NCI-H774 (cell line): ENCODE results near the gene PAXIP1.
"Not testable (repeated sequence)": the region's sequence is repeated elsewhere in the genome, so short reads cannot be mapped to it uniquely, and the experiment has no call there.

Experiments used
- DNase-seq: peaks from one replicate; lab custom pipeline; 2025; lab: John Stamatoyannopoulos, UW

The PAXIP1 gene, protein sequence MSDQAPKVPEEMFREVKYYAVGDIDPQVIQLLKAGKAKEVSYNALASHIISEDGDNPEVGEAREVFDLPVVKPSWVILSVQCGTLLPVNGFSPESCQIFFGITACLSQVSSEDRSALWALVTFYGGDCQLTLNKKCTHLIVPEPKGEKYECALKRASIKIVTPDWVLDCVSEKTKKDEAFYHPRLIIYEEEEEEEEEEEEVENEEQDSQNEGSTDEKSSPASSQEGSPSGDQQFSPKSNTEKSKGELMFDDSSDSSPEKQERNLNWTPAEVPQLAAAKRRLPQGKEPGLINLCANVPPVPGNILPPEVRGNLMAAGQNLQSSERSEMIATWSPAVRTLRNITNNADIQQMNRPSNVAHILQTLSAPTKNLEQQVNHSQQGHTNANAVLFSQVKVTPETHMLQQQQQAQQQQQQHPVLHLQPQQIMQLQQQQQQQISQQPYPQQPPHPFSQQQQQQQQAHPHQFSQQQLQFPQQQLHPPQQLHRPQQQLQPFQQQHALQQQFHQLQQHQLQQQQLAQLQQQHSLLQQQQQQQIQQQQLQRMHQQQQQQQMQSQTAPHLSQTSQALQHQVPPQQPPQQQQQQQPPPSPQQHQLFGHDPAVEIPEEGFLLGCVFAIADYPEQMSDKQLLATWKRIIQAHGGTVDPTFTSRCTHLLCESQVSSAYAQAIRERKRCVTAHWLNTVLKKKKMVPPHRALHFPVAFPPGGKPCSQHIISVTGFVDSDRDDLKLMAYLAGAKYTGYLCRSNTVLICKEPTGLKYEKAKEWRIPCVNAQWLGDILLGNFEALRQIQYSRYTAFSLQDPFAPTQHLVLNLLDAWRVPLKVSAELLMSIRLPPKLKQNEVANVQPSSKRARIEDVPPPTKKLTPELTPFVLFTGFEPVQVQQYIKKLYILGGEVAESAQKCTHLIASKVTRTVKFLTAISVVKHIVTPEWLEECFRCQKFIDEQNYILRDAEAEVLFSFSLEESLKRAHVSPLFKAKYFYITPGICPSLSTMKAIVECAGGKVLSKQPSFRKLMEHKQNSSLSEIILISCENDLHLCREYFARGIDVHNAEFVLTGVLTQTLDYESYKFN

DNA sequence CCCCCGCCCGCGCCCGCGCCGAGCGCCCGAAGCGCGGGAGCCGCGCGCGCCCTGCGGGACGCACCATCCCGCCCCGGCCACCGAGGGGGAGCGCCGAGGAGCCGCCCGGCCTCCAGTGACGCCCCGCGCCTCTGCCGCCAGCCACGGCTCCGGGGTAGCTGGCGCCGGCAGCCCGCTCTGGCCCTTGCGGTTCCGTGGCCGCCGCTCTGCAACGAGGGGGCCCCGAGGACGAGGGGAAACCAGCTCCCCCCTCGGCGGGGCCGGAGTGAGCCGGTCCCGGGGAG lies at the start of gene PAXIP1:
PAXIP1 (minus strand) TSS at position 33 of the 284 bp plus-strand sequence. CDS start 195 bp downstream, outside the sequence.
- DNase-seq = no peak

DNA sequence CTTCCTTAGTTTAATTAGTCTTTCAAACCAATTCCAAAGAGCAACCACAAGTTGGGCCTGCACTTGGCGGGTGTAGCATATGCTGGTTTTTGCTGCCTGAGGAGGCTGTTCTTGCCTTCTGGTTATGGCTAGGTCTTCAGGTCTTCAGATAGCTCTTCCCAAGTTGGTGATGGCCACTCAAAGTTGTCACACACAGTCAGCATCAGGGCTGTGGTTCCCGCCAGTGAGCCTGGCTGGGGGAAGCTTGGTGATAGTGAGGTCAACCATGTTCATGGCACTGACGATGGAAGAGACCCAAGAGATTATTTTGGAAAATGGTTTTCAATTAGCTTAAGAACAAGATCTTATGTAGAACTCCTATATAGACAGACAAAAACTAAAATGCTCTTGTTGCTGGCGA lies 48.4 kb upstream of the PAXIP1 start:
- no peak for DNase-seq

DNA sequence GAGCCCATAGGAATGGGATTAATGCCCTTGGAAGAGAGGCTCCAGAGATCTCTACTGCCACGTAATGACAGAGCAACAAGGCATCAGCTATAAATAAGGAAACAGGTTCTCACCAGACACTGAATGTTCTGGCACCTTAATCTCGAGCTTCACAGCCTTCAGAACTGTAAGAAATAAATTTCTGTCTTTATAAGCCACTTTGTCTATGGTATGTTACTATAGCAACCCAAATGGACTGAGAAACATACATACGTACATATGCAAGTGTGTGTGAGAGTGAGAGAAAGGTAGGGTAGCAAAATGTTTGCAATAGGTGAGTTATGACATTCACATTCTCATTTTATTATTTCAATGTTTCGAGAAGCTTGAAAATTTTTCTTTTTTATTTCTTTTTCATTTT lies 45.1 kb upstream of the PAXIP1 start:
- no peak for DNase-seq

DNA sequence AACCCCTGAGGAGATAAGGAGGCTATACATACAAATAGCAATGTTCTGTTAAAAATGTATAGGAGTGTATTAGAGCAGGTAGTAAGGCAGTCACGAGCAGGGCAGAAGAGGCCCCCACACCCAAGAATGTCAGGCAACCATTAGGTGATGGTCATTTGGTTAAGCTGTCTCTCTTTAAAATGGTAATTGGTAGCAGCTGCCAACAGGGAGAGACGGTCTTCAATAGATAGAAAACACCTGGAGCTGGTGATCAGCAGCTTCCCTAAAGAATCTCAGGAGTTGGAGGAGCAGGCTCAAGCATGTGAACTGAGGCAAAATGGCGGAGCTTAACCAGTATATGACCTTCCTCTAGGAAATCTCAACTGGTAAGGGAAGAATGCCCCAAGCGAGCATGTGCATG lies 40.8 kb upstream of the PAXIP1 start:
- DNase-seq = no peak

DNA sequence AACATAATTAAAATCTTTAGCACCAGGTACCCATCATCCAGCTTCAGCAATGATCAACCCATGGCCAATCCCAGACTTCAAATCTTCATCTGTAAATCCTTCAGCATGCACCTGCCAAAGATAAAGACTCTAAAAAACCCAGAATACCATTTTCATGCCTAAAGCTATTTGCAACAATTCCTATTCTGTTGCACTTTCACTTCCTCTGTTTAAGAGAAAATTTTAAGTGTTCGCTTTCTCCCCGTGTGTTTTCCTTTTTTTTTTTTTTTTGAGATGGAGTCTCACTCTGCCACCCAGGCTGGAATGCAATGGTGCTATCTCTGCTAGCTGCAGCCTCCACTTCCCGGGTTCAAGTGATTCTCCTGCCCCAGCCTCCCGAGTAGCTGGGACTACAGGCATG lies 35.4 kb upstream of the PAXIP1 start:
- DNase-seq = no peak

DNA sequence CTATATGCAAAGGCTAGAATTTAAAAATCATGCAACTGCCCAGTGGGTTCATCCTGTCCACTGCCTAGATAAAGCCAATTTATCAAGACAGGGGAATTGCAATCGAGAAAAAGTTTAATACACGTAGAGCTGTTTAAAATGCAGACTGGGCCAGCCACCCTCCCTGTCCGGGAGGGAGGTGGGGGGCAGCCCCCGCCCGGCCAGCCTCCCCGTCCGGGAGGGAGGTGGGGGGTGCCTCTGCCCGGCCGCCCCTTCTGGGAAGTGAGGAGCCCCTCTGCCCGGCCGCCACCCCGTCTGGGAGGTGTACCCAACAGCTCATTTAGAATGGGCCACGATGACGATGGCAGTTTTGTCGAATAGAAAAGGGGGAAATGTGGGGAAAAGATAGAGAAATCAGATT lies 31.6 kb upstream of the PAXIP1 start:
- not testable (repeated sequence) for DNase-seq

DNA sequence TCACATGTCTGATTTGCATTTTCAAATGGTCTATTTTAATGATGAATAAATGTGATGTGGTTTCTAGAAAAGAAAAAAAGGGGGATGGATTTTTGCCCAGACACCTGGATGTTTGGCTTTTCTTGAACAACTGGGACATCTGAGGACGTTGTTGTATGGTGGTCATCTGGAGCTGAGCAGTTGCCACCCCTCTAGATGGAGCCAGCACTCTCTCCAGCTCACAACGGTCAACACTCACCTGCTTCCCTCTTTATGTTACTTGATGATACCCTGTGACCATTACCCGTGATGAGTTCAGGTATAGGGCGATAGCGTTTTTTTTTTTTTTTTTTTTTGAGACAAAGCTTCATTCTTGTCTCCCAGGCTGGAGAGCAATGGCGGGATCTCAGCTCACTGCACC lies 30.1 kb upstream of the PAXIP1 start:
- DNase-seq = no peak

DNA sequence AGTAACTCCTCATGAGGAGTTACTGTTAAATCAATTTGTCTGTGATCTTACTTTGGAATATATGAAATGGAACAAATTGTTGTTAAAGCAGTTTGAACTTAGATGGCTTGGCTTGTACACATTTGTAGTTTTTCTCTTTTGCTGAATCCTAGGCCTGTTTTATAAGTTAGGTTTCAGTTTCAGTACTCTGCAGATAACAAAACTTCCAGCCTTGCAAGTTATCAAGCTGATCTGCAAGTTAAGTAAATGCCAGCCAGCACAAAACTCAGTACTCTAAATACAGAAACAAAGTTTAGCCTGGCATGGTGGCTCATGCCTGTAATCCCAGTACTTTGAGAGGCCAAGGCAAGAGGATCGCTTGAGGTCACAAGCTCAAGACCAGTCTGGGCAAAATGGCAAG lies 25.0 kb upstream of the PAXIP1 start:
- no peak for DNase-seq

DNA sequence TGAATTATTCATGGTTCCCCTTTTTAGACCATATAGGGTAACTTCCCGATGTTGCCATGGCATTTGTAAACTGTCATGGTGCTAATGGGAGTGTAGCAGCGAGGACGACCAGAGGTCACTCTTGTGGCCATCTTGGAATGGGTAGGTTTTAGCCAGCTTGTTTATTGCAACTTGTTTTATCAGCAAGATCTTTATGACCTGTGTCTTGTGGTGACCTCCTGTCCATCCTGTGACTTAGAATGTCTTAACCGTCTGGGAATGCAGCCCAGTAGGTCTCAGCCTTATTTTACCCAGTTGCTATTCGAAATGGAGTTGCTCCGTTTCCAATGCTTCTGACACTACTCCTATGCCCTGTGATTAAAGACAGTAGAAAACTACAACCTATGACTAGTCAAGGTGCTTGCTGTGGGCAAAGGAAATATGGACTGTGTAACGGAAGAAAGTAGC lies 18.8 kb upstream of the PAXIP1 start:
- no peak for DNase-seq

DNA sequence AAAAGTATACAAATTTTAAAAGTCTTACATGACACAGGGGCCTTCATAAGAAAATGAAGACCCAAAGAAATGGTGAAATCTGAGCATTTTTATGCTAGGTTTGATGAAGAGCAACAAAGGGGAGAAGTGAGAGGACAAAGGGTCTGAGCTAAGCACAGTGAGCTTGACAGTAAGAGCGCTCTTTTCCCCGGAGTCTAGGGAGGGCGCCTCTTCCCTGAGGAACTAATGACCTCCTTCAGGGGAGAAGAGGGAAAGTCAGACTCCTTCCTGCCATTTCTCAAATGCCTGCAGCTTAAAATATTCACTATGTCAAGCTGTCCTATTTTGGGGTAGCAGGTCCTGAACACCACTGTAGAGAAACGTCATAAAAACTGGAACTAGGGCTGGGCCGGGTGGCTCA lies 18.1 kb upstream of the PAXIP1 start:
- DNase-seq = no peak

DNA sequence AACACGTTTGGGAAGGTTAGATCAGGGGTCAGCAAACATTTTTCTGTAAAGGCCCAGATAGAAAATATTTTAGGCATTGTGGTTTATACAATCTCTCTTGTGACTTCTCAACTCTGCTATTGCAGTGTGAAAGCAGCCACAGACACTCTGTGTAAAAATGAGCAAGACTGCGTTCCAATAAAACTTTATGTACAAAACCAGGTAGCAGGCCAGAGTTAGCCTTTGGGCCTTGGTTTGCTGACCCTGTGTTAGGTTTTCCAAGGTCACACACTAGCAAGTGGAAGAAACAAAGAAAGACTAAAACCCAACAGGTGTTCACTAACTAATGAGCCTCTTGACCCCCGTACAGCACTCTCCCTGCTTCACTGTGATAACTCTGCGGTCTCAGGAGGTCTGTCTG lies 14.9 kb upstream of the PAXIP1 start:
- peak; percentile 56 for DNase-seq

DNA sequence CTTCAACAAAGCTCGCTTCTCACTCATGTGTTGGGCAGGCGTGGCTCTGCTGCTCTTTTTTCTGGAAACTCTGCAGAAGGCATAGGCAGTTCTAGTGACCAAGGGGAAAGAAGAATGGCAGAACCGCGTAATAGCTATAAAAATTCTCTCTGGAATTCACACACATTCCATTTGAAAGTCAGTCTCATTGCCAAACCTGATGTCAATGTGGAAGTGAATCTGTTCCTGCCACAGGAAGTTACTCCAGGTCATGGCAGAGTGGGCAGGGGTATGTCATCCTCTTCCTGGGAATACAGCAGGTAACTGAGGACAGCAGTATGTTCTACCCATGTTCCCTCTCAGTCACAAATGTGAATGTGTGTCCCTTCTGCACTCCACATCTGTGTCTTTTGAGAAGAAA lies 8.2 kb upstream of the PAXIP1 start:
- DNase-seq = no peak

DNA sequence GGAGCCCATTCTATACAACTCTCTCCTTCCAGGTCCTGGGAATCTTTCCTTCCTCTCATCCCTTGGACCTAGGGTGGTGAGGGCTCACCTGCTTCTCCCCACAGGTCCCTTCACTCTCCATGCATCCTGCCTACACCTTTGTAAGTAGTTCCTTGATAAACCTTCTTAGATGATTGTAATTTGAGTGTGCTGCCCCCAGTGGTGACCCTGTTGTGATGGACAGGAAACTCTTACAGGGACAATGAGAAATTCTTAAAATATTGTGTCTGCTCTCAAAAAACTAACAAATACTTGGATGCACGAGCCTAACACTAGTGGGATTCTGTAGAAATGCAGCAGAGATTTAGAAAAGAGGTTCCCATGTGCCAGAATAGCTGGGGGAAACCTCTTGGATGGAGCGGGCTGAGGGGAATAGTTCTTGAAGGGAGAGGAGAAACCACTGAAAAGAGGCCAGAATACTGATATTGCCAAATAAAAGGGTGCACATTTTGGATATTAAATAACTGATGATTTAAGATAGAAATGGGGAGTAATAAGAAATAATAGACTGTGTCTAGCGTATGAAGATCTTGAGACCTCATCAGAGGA lies 6.7 kb upstream of the PAXIP1 start:
- DNase-seq = no peak

DNA sequence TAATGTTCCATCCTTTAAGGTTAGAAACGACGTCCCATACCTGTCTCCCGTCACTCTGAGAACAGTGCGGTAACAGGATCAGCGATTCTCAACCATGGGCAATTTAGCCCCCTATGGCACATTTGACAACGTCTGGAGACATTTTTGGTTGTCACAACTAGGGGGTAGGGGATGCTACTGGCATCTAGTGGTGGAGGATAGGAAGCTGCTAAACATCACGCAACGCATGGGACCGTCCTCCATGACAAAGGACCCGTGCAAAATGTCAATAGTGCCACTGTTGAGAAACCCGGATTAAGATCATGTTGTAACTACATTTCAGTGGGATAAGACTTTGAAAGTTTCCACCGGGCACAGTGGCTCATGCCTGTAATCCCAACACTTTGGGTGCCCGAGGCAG lies 5.0 kb upstream of the PAXIP1 start:
- DNase-seq = no peak

DNA sequence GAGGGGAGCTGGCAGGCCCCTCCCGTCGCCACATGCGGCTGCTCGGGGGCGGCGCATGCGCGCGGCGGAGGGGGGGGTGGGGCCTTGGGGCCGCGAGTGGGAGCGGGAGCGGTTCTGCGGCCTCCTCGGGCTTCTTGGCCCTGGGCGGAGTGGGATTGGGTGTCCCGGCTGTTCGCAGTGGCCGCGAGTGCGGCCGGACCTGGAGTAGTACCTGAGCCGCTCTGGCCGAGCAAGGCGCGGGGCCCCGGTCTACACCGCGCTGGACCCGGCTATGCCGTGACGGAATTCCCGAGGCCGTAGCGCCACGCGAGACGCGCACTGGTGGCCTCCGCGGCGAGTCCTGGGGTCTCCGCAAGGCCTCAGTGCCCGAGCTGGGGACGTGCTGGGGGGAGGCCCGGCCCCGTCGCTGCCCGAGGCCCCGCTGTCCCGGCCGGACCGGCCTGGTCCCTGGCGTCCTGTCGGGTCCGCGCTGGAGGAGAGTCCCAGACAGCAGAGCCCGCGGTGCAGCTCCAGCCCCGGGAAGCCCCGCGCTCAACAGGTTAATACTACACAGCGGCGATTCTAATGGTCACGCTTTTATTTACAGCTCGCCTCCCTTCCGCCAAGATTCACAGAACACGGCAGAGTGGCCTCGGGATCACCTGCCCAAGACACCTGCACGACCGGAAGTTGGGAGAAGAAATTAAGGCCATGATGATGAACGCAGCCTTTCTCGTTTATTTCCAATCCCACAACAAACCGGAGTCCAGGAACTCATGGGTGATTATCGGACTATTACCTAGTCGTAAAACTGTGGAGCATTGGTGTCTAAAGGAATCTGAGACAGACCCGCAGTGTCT lies 671 bp upstream of the PAXIP1 start:
- peak; percentile 73 for DNase-seq

DNA sequence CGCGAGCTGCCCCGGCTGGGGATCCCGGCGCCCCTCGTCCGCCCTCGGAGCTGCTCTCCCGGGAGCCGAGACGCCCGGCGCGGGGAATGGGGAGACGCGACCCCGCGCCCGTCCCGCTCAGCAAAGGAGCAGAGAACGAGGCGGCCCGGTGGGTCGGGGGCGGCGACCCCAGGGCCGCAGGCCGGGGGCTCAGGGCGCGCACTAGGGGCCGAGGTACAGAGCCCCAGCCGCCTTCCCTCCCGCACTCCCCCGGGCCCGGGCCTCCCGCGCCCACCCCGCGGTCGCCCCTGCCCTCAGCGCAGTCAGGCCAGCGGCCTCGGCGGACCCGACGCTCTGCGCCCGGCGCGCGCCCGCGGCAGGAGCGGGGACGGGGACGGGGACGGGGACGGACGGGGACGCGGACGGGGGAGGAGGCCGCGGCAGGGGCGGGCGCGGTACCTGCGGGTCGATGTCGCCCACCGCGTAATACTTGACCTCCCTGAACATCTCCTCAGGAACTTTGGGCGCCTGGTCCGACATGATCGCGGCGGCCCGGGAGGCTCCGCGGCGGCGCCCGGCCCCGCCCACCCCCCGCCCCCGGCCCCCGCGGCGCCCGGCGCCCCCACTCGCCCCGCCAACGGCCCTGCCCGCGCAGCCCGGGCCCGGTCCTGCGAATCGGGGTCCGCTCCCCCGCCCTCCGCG lies 373 bp downstream of the PAXIP1 start:
- peak; percentile 64 for DNase-seq

DNA sequence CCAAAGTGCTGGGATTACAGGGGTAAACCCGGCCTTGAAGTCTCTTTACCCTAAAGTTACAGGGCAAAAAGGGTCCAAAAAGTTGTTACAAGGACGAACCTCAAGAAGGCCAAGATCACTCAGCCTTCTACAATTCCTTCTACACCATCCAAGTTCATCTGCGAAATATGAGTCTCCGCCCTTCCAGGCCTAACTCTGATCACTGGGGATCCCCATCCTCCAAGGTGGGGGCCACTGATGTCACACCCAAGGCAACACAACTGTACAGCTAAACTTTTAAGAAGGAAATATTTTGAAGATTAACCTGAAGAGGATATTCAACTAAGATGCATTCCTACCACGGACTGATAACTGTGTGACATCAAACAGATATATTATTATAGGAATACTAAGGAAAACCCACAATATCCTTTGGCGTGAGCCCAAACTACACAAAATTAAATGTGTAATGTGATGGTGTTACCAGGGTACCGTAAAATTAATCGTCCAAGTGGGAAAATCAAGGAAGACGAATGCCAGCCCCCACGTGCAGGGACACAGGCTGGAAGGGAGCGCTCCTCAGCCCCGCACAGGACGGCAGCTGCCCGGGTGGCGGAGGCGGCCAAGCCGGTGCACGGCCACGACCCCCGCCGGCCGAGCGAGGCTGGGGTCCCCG lies 1.0 kb downstream of the PAXIP1 start:
- DNase-seq = no peak

DNA sequence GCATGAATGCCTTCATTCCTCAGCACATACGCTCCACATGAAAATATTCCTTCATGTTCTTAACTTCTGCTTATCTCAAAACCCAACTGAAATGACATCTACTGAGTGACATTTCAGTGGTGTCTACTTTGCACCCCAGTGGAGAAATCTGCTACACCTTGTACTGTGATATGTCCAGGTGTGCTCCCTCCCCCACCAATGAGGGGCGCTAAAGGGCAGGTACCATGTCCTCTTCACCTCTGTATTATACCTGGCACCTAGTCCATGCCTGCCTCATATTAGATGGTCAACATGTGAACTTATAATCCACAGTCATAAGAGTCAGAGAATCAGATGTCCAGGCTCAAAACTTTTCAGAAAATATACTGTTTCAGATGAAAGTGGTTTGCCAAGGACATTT lies 2.1 kb downstream of the PAXIP1 start:
- DNase-seq = no peak

DNA sequence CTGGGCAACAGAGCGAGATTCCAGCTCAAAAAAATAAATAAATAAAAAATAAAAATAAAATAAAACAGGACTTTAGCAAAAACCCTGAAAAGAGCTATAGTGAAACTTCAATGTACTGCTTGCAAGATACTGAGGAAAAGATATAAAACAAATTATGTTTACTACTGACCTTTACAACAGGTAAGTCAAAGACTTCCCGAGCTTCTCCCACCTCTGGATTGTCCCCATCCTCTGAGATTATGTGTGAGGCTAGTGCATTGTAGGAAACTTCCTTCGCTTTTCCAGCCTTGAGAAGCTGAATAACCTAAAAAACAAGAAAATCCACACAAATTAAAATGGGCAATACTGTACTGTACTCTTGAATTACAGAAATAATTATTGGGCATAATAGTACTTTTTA lies 4.4 kb downstream of the PAXIP1 start:
- DNase-seq = no peak

DNA sequence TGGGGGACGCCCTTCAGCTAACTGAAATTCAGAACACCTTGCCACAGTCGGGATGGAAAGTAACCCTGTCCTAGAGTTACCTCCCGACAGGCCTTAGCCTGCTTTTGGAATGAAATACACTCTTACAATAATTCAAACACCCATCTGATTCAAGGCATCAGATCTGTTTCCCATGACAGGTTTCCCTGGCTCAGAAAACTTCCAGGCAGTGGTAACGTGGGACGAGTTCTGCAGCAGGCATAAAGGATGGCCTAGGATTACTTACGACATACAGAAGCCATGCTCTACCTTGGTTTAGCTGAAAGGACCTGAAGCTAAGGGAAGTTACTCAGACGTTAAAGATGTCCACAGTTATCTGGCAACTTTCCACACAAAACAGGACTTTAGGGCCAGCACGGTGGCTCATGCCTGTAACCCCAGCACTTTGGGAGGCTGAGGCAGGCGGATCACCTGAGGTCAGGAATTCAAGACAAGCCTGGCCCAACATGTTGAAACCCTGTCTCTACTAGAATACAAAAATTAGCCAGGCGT lies 5.0 kb downstream of the PAXIP1 start:
- no peak for DNase-seq
